Measurements from ENCODE around the gene NFIA. TPM values are rescaled to one million over a fixed set of nuclear protein-coding genes. Genes with fewer than 3 reads are reported as not detected.

The NFIA gene
- total RNA-seq, 1 experiment from 2014 or later: 0.35 TPM

GRCh38 chr1:61295818-61296537 lies 213.6 kb downstream of the NFIA start:
- H3K79me1 ChIP-seq (ENCODE audit: insufficient read depth, low read depth, low read length, poor library complexity, severe bottlenecking): no peaks in the 10 kb centered on the region
- no peak overlapping the region for H3K18ac ChIP-seq (ENCODE audit: insufficient read length, low read depth, low read length)
- no peak overlapping the region for H2BK120ac ChIP-seq (ENCODE audit: low read depth, low read length, poor library complexity, severe bottlenecking)
- H4K91ac ChIP-seq (ENCODE audit: insufficient read length, low read depth, low read length): no peak overlapping the region
- H3K4ac ChIP-seq (ENCODE audit: low read depth, low read length): no peak overlapping the region
- no peaks in the 10 kb centered on the region for H3K27me3 Mint-ChIP-seq (ENCODE audit: low read depth)
- no peaks in the 10 kb centered on the region for H4K20me1 ChIP-seq (ENCODE audit: control insufficient read depth, insufficient read depth, insufficient read length)
- peak overlapping the region; percentile 7 to 92 (median 89) for H3K27ac Mint-ChIP-seq
- no peaks in the 10 kb centered on the region for H3K79me2 ChIP-seq (ENCODE audit: insufficient read depth, low read length)
- no peak overlapping the region for H4K8ac ChIP-seq (replicated peaks; ENCODE audit: insufficient read length, low read depth, low read length)
- no peaks in the 10 kb centered on the region for H3K9me3 ChIP-seq (ENCODE audit: control insufficient read depth, low read depth, low read length)
- H3K4me1 ChIP-seq (ENCODE audit: insufficient read depth, low read length): peaks cover 24% of the 10 kb centered on the region
- no peaks in the 10 kb centered on the region for H3K27me3 ChIP-seq (ENCODE audit: insufficient read depth, low read length)
- no peak for TF ChIP-seq CTCF (conservative IDR thresholded peaks at IDR 0.05)
- no peak overlapping the region for H2BK15ac ChIP-seq (ENCODE audit: low read depth, low read length)
- no peak overlapping the region for H3K23ac ChIP-seq (ENCODE audit: insufficient read length, low read depth, low read length)
- no peaks in the 10 kb centered on the region for H3K23me2 ChIP-seq (ENCODE audit: insufficient read length, low read depth, low read length, poor library complexity, severe bottlenecking)
- peak overlapping the region; percentile 24 to 50; a peak in 3 of 5 replicates for H3K4me3 Mint-ChIP-seq
- no peak overlapping the region for H3K14ac ChIP-seq (ENCODE audit: insufficient read depth, low read length)
- no peak overlapping the region for H2BK5ac ChIP-seq (ENCODE audit: insufficient read length, low read length)
- no peak overlapping the region for H2BK12ac ChIP-seq (ENCODE audit: insufficient read length, low read depth, low read length)
- H3T11ph ChIP-seq (ENCODE audit: low read length): no peak overlapping the region
- H3K36me3 Mint-ChIP-seq (ENCODE audit: insufficient read depth in 1 of 3, low read depth in 3 of 3): peaks cover 0 to 13% (median 11%) of the 10 kb centered on the region in 3 experiments; a peak in 5 of 7 replicates
- H3K4me1 Mint-ChIP-seq: peaks cover 63 to 66% of the 10 kb centered on the region in 2 experiments
- DNase-seq: no peak
- H3K9ac ChIP-seq (ENCODE audit: extremely low read depth, insufficient read length, low read length): no peak overlapping the region
- no peak overlapping the region for H3K27ac ChIP-seq (ENCODE audit: insufficient read length, low read depth, low read length)
- H4K5ac ChIP-seq (ENCODE audit: insufficient read length, low read depth, low read length): no peak overlapping the region
- no peak overlapping the region for H2BK20ac ChIP-seq (ENCODE audit: low read depth, low read length, poor library complexity, severe bottlenecking)
- H3K56ac ChIP-seq (ENCODE audit: insufficient read length, low read depth, low read length): no peak overlapping the region
- peaks cover 8 to 9% of the 10 kb centered on the region in 2 experiments; a peak in 4 of 5 replicates for H3K9me3 Mint-ChIP-seq
- no peak overlapping the region for H2AK5ac ChIP-seq (ENCODE audit: insufficient read length, low read length)
- H2AFZ ChIP-seq (ENCODE audit: low read length): no peak overlapping the region
- no CpG with 5 or more reads among the region's 2 CpGs for WGBS (ENCODE audit: extremely low coverage, insufficient read length, low lambda C conversion rate)
- no peak overlapping the region for H3K4me2 ChIP-seq (ENCODE audit: insufficient read depth, insufficient read length, low read length)

All from H9 (cell line).